HG02759 (cell line): Measurements from ENCODE around the gene PRKN.
"Not testable (repeated sequence)": the region's sequence is repeated elsewhere in the genome, so short reads cannot be mapped to it uniquely, and the experiment has no call there.

Source experiments
- ATAC-seq: cut with Tn5 transposase; IDR thresholded peaks from one replicate; pipeline ENCODE4 v1.9.1; 2021; ENCODE audit warnings: mild to moderate bottlenecking, moderate library complexity; ENCODE audit not compliant: unreplicated experiment

Gene PRKN

DNA sequence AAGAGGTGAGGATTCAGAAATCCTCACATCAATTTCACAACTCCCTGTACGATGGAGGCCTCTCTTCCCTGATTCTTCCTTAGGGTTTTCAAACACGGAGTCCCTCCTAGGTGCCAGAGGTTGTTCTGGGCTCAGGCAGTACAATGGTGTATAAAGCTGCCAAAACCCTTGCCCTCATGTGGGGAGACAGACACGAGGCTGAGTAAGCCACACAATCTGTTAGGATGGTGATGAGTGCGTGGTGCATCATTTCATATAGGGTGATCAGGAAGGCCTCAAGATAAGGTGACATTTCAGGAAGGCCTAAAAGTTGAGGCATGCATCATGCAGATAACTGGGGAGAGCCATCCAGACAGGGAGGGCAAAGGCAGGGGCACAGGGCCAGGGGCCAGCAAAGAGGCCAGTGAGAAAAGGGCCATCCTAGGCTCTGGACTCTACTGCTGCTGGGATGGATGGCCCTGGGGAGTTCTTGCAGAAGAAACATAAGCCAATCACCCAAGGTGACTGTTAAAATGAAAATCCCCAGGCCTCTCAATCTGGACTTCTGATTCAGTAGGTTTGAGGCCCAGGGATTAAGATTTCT, 186.5 kb downstream of the PRKN start:
- no peak for ATAC-seq

DNA sequence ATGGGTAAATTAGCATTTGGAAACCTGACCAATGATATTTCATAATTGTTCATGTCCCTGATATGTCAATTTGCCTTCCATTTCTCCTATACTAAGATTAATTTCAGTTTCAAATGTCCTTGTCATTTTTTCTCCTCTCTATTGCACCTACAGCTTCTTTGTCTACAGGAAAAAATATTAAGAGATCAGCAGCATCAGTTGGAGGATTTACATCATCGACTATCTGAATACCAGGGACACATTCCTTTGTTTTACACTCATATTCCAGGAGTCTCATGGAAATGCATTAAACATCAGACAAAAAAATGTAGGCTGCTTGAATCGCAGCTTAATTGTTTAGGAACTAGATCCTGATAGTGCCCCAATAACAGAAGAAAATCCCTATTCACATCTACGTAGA, 188.2 kb downstream of the PRKN start:
- no peak for ATAC-seq

DNA sequence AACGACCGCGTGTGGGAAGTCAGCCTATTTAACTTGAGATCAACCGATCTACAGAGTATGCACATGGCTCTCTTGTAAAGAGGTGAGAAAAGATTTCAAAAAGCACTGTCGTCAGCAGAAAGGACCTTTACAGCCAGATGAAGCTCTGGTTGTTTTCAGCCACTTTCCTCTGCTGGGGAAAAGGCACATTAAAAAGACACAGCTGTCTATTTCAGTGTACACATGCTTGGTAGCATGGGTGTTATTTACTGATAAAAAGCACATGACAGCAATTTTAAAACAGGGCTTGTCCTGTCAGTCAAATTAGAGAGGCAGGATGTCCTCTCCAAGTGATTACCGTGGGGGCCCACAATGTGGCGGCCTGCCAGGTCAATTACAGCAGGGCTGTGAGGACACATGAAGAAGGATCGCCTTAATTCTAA, 188.9 kb downstream of the PRKN start:
- ATAC-seq = no peak

DNA sequence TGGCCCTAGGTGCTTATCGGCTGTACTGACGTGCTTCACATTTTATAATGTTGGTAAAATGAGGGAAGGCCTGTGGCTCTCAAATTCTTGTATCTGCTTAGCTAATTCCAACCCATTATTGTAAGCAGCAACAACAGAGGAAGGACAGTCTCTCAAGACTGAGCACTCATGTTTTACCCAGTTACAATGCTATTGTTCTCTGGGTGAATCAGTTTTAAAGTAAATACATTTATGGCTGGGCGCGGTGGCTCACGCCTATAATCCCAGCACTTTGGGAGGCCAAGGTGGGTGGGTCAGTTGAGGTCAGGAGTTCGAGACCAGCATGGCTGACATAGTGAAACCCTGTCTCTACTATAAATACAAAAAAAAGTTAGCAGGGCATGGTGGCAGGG, 194.6 kb downstream of the PRKN start:
- ATAC-seq = no peak

DNA sequence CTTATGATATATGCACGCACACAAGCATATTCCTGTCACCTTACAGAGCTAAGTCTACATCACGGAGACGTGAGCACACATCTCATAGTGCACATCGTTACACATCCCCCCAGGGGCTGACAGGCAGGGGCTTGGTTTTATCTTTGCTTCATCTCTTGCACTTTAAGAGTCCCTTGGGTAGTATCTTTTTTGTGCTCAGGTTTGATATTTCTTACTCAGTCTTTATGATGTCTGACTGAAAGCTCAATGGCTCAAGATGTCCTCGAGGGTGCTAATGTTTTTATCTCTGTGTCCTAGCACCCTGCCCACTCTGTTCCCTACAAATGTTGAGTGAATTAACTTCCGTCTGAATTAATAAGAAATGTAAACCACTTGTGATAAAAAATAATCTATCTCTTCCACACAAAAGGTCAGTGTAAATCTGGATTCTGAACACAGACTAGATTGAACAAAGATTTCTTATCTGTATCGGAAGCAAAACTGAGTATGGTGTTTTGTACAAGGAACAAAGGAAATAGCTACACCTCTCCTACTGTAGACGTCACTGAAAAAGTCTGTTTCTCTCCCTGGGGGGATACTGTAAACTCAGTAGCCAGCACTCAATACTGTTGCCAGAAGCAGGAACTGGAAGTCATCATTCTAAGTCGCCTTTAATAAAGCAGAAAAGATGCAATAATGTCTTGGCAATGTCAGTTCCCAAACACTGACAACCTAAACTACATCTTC, 195.1 kb downstream of the PRKN start:
- ATAC-seq = no peak

DNA sequence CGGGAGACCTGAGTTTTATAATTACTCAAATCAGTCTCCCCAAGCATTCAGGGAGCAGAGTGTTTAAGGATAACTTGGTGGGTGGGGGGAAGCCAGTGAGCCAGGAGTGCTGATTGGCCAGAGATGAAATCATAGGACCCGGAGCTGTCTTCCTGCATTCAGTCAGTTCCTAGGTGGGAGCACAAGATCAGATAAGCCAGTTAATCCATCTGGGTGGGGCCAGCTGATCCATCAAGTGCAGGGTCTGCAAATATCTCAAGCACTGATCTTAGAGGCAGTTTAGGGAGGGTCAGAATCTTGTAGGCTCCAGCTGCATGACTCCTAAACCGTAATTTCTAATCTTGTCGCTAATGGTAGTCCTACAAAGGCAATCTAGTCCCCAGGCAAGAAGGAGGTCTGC, 196.2 kb downstream of the PRKN start:
- ATAC-seq = not testable (repeated sequence)

DNA sequence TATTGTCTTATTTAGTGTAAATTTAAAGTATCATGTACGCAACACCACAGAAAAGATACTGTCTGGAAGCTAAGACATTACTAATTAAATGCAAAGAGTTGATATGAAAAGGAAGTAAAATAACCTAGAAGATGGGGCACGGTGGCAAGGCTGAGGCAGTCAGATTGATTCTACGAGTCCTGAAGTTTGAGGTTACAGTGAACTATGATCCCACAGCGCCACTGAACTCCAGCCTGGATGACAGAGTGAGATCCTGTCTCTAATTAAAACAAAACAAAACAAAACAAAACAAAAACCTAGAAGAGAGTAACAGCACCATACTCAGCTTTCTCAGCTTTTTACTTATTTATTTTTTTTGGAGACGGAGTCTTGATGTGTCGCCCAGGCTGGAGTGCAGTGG, 199.0 kb downstream of the PRKN start:
- no peak for ATAC-seq

DNA sequence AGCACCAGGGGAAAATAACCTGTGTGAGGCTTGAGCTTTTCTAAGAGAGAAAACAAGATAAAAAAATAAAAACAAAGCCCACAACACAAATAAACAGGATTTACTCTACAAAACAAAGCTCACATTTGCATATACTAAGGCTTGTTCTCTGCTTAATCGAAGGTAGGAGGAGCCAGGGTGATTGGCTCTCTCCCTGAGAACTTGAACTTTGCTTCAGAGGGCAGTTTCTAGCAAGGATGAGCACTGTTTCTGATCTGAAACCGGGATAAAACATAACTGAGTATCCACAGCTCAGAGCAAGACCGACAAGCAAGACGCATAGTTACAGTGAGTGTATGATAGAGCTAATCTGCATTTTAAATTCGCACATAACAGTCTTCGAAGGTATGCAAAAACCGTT, 200.6 kb downstream of the PRKN start:
- ATAC-seq = no peak

DNA sequence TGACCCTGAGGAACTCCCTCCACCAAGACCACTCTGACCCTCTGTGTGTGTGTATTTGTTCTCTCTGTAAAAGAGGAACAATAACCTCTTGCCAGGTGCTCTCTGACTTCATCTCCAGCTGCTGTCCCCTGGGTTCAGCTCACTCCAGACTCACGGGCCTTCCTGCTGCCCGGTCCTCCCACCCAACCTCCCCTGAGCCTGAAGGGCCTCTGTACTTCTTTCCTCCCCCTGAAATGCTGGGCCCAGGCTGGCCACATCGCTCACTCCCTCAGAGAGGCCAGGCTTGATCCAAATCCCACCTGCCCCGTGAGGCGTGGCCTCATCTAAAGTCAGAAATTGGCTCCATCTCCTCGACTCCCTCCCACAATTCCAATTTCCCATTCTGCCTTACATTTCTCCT, 202.4 kb downstream of the PRKN start:
- ATAC-seq = no peak

DNA sequence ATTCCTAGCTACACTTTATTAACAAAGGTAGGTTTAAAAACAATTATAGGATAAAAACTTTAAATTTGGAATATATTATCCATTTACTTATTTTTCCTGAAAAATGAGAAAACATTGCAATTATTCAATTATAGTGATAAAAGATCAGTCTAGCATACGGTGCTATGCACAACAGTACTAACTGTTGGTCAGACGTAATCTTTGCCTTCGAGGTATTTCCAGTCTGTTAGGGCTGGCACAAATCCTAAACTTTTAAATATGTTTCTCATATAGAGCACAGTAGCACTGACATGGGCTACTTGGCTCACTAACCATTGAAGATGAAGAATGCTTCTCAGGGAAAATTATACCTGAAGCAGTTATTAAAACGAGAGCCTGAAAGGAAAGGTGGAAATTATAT, 214.8 kb downstream of the PRKN start:
- no peak for ATAC-seq

DNA sequence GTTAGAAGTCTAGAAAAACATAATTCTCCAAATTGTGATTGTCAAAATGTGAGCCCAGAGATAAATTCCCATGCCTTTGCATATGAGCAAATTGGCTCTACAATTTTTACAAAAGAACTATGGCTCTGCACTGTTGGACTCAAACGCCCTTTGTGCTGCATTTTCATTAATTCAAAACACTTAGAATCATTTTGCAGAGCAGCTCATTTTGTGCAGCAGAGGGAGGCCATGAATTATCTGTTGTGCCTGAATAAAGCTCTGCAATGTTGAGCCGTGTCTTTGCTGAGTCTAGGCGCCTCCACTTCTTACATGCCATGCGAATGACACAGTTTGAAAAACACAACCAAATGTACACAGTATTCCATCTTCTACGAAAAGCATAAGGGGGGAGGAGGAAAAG, 230.2 kb downstream of the PRKN start:
- ATAC-seq = no peak

DNA sequence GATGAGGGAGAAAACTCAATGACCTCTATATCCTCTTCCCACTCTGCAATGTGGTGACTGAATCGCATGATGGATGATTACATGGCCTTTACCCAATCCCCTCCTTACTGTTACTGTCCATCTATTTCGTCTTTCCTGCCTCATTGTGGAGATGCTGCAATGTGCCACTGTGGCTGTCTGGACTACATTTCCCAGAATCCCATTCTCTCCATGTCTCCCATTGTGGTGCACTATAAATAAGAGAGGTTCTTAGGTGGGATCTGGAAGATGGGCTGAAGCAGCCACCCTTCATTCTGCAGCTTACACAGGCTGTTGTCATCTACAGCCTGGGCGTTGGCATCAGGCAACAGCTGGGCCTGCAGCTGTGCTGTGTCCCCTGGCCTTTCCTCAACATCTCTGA, 233.6 kb downstream of the PRKN start:
- no peak for ATAC-seq

DNA sequence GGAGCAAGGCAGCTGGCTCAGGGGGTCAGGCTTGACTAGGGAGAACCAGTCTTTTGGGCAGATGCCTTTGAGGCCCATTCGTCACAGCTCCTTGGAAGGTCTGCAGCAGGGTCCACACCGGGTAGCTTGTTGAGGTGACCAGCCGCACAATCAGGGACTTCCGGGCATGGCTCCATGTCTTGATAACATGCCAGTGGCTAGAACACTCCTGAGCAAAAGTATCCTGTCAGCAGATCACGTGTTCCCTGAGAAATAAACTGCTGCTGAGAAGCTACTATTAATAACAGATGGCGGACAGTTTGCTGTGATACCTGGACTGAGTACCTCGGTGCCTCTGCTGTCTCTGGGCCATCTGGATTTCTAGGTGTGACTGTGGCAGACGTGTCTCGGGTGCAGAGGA, 235.9 kb downstream of the PRKN start:
- ATAC-seq = no peak

DNA sequence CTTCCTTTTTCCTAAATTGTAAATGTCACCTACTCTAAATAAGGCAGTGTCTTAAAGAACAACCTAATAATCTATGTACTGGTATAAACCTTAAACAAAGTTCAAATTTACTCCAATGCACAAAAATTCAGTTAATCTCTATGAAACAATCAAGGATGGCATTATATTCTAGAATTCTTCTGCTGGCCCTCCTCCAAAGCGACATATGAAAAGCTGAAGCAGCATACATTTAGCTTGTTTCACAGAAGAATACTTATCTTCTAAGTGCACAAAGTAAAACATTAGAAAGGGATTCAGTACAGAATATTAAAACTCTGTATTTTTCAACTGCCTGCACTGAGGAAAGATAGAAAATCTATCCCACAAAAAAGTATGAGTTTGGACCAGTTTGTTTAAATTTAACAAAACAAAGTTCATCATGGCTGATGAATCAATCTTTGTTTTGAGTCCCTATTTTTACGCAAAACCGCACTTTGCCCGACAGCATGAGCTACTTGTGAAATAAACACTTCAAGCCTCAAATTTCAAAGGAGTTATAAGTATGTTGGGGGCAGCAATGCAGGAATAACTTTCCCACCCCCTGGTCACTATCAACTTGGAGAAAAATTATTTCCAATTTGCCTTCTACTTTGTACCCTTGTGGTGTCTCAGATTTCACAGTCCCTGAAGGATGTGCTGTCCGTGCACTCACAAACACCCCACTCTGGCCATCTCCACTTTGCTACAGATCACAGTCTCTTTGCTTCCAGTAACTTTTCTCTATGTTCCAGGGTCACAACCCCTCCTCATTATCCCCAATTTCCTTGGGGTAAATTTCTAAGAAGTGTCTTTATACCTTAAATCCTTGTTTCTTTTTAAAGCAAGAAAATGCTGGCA, 238.2 kb downstream of the PRKN start:
- no peak for ATAC-seq

DNA sequence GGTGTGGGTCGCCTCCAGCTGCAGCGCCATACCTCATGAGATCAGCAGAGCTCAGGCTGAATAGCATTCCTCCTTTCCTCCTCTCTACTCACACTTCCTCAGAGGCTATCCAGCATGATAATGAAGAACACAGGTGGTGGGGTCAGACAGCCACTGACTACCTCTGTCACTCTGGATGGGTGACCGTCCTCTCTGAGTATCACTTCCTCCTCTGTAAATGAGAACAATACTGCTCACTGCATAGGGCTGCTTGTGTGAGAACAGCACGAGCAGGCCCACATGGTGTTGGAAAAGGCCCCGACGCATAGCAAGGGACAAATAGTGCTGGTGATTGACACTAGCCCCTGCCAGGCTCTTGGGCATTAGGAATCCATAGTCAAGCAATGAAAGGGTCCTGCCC, 239.1 kb downstream of the PRKN start:
- no peak for ATAC-seq

DNA sequence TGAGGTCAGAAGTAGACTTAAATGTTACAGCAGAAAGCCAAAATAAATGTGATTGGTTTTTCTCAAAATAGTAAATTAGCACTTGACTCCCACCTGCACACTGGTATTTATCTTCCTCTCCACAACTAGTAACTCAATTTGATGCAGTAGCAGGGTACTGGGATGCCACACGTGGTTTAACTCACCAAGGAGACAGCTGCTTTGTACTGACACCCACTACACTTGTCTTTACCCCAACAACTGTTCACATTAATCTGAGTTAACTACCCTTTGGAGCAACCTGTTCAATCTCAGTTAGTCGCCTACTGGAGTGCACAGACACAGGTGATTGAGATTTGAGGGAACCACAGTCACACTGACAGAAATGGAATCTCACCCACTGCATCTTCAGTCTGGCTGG, 242.1 kb downstream of the PRKN start:
- no peak for ATAC-seq

DNA sequence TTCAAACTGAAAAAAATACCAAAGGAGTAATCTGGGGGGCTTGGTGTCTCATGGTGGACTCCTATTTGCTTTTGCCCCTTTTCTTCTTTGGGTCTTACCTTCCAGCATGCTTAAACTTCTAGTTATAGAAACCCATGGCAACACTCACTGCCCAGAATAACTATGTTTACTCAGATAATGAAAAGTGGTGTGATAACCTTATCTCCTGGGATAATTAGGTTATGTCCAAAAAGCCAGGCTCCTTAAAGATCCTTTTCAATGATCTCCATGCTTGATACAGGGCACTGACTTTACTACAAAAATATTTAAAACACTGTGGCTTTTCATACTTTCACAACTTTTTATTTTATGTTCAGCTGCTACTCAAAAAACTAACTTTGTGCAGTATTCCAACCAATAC, 245.6 kb downstream of the PRKN start:
- ATAC-seq = no peak

DNA sequence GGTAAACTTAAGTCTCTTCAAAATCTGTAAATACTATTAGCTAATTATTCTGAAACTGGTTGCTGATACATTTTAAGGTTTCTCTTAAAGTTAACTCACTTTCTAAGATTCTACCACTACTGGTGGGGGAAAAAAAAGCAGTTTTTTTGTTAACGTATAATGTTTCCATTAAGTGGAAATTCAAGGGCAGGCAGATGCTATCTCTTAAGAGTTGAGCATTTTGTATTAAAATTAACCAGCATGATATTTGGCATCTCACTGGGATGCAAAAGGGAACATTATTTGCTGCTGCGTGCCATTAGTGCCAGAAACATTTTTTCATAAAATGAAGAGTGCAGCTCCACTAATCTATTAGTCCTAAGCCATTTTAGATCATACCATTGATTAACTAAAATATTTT, 246.2 kb downstream of the PRKN start:
- no peak for ATAC-seq

DNA sequence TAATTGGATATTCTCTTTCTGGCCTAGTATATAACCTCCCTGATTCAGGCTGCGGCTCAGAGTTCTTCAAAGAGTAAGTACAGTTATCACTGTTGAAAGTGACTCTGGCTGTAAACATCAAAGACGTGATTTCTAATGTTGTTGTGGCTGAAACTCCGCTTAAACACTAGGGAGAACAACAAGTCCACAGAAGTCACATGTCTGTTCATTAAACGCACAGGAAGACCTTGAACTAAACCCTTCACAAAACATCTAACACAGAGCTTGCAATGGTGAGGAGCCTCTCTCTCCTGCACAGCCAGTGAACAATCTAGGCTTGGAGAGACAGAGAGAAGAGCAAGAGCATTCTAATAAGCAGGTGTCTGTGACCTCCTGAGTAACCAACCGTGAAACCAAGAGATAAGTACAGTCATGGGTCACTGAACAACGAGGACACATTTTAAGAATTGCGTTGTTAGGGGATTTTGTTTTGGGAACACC, 249.3 kb downstream of the PRKN start:
- no peak for ATAC-seq

DNA sequence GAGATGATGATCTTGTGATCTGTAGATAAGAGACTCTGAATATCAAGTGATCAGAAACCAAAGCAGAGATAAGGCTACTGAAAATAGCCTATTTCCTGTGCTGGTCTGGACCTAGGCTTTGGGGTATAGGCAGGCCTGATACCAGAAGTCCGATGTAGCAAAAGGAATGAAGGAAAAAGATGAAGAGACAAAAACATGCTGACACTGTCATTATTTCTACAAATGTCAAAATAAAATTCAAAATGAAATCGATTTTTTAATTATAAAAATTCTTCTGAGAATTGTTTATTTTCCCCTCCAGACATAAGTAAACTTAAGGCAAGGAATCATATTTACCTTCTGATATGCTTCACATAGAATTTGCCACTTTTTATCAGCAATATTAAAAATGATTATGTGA, 252.8 kb downstream of the PRKN start:
- ATAC-seq = no peak

DNA sequence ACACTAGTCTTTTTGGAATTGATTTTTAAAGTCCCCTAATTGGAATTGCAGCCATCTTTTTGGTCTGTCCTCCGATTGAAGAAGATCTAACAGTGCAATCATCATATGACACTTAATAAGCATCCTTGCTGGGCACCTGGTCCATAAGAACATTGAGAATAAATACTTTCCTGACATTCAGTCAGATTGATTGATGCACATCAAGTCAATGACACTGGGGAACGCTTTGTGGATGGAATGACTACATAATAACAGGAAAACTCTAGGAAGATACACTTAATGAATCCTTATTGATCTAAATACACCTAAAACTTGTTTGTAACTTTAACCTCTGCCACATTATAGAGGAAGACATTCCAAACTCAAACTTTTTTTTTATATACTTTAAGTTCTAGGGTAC, 255.7 kb downstream of the PRKN start:
- no peak for ATAC-seq

DNA sequence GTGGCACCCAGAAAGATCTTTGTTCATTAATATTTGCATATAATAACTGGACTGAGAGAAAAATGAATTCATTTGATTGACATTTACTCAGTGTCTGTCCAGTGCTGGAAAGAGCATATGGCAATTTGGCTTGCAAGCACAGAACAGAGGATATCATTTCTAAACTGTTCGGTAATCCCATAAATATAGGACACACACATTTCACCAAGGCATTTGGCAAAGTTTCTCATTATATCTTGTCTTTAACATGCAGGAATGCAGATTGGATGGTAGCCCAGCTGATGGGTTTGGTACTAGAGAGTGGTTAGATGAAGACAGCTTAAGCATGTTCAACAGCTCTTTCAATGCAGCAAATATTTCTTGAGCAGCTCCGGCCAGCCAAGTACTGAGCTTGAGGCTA, 259.2 kb downstream of the PRKN start:
- no peak for ATAC-seq
